GM19467 (cell line): ENCODE measurements around the gene HDAC10.
A peak's percentile ranks its signal among the peaks of the same experiment; 100 is the strongest.

ENCODE experiments used
- ATAC-seq: cut with Tn5 transposase; IDR thresholded peaks from one replicate; pipeline ENCODE4 v1.9.1; 2021; ENCODE audit warnings: mild to moderate bottlenecking, moderate library complexity; ENCODE audit not compliant: unreplicated experiment

The HDAC10 gene

DNA sequence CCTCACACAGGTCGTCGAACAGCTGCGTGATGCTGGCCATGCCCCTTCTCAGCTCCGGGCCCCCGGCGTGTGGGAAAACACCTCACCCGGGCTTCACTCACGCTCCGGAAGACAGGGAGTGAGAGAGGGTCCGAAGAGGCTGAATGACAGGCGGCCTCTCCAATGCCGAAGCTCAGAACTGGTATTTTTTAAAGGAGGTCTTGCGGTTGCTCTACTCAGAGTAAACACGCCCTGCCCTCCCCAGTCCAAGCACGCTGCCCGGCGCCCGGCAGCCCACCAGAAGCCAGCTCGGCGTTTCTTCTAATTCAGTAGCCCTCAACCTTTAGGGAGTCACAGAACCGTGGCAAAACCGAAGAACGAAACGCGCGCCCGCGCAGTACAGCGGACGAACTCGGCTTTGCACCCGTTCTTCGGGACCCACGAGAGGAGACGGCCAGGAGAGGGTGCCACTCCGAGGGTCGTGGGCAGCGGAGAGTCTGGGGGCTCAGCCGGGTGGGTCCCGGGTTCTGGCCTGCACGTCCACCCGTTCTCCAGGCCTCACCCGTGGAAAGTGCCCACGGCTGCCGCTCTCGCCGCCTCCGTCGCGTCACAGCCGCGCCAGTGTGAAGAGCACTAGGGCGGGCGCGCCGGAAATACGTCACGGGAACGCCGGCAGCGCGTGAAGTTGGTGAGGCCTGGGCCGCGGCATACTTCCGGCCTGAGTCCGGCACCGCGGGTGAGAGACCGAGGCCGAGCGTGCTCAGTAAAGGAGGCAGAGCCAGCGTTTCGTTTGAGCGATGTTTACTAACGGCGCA lies 6.4 kb downstream of the HDAC10 start, which contains the start of gene TUBGCP6:
Gene TUBGCP6 (minus strand): TSS at position 604 of the 794 bp plus-strand sequence. CDS start 564 bp downstream, at position 40.
- ATAC-seq = peak; percentile 58

DNA sequence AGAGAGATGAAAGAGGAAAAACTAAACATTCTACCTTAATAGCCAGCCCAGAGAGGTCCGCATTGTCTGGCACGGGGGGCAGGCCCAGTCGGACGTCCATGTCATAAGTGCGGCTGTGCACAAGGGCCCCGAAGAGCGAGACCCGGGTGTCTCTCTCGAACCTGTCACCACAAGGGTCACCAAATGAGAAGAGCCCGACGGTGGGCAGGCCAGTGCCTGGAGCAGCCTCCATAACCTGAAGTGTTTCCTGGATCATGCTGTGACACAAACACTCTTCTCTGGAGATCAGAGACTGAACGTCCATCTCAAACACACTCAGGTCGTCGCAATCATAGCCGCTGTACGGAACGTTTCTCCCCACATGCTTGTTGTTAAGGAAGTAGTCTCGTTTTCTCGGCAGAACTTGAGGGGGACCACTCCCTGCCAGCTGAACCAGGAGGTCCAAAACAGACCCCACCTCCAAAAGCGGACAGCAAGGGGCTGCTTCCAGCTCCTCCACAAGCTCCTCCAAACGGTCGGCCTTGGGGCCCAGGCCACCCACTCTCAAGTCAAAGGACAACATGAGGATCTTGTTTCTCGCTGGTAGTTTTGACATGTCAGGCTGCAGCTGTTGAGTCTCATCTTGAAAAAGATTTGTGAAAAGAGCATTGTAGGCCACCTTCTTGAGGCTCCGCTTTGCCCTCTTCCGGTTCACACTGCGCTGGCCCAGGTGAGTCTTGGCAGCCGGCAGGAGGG lies 7.2 kb downstream of the HDAC10 start:
- no peak for ATAC-seq

- ATAC-seq = no peak
Observed at GRCh38 chr22:50242406-50242949, 8.6 kb downstream of the HDAC10 start.

GRCh38 chr22:50238755-50239154 lies 12.3 kb downstream of the HDAC10 start:
- ATAC-seq = no peak

DNA sequence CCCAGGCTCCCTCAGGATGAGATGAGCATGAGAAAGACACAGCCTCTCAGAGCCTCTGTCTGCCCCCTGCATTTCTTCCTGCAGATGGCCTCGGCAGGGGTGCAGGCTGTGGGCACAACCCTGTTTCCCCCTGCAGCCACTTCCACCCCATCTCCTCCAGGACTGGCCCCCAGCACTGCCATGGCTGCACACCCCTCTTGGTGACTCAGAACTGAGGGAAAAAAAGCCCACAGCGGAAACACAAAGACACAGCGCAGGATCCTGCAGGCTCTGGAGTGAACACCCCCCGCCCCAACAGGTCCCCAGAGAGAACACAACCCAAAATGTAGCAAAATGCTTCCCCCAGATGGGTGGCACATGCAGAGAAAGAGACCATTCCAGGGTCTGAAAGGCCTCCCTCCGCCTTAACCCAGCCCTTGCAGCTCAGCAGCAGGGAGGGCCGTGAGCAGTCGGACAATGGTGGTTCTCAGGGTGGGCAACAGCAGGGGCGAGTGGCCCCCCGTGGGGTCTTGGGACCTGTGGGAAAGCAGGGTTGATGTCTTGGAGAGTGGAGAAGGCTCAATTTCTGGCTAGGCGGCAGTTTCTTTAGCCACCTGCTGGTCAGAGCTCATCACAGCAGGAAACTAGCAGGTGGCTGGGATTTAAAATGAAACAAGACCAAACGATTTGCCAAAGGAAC lies 14.2 kb downstream of the HDAC10 start:
- no peak for ATAC-seq

- ATAC-seq = no peak
Observed at GRCh38 chr22:50233223-50233622, 17.8 kb downstream of the HDAC10 start.

DNA sequence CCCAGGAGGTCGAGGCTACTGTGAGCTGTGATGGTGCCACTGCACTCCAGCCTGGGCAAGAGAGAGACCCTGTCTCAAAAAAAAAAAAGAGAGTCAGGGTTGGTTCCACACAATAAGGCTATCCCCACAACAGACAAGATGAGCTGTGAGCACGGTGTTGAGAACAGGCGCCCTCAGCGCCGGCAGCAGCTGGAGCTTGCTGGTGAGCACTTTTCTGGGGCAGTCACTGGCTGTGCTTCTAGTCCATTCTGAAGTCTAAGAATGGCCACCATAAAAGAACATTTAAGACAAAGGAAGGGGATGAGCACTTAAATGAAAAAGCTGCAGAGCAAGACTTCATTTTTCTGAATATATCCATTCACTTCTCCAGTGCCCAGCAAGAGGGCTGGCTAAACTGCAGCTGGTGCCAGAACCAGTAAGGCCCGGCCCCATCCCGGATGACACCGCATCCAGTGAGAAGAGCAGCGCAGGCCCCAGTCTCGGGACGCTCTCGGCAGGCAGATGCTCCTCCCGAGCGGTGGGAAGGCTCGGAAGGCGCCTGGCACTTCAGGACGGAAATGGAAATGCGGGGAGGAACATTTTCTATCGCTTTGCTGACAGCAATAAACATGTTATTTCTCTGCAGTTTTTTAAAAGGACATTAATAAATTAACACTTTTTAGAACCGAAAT lies 18.4 kb downstream of the HDAC10 start:
- no peak for ATAC-seq

DNA sequence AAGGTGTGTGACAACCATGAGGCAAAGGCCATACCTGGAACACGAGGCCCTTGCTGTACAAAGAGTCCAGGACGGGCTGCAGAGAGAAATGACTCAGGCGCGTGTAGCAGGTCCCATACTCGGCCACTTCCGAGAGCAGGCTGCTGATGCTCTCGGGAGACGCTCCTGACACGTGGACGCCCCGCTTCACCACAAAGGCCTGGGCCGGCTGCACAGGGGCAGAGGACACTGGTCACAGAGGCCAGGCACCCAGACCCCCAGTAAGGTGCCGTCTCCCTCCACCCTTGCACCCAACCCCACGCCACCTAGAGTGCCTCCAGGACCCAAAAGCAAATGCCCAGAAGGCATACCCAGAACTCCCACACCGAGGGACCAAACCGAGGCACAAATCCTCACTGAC lies 21.7 kb downstream of the HDAC10 start:
- no peak for ATAC-seq

- no peak for ATAC-seq
Observed at GRCh38 chr22:50228366-50228765, 22.7 kb downstream of the HDAC10 start.

- ATAC-seq = no peak
Observed at GRCh38 chr22:50227579-50228215, 23.4 kb downstream of the HDAC10 start.

GRCh38 chr22:50226875-50227165 lies 24.2 kb downstream of the HDAC10 start:
- no peak for ATAC-seq

- ATAC-seq = no peak
Observed at GRCh38 chr22:50226063-50226874, 24.8 kb downstream of the HDAC10 start.

DNA sequence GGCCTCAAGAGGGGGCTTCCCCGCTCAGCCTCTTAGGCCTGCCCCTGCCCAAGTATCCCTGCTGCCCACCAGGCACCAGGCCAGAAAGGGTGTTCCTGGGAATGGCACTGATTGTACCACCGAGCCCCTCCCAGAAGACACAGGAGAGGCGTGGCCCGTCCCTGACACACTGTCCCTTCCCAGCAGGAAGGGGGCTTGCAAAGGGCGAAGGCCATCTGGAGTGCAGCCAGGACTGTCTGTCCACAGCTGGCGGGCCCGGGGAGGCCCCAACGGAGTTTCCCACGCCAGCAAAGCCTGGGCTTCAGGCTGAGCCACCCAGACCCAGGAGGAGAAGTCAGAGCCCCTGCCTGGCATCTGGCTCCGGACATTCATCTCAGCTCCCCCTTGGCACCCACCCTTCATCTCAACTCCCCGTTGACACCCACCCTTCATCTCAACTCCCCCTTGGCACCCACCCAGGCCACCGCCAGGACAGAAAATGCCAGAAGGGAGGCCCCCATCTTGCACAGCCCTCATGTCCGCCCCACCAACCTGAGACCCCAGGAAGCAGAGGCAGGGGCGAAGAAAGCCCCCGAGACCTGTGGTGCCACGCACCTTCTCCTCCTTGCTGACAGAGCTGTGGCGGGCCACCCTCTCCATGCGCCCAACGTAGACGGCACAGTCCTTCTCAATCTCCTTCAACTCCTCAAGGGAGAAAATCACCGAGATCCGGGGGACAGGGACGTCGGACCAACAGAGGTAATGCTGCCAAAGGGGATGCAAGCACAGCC lies 25.7 kb downstream of the HDAC10 start:
- ATAC-seq = no peak

GRCh38 chr22:50224071-50224470 lies 27.0 kb downstream of the HDAC10 start:
- no peak for ATAC-seq

GRCh38 chr22:50222508-50222907 lies 28.6 kb downstream of the HDAC10 start:
- ATAC-seq = no peak

GRCh38 chr22:50221410-50222300 lies 29.4 kb downstream of the HDAC10 start:
- no peak for ATAC-seq

DNA sequence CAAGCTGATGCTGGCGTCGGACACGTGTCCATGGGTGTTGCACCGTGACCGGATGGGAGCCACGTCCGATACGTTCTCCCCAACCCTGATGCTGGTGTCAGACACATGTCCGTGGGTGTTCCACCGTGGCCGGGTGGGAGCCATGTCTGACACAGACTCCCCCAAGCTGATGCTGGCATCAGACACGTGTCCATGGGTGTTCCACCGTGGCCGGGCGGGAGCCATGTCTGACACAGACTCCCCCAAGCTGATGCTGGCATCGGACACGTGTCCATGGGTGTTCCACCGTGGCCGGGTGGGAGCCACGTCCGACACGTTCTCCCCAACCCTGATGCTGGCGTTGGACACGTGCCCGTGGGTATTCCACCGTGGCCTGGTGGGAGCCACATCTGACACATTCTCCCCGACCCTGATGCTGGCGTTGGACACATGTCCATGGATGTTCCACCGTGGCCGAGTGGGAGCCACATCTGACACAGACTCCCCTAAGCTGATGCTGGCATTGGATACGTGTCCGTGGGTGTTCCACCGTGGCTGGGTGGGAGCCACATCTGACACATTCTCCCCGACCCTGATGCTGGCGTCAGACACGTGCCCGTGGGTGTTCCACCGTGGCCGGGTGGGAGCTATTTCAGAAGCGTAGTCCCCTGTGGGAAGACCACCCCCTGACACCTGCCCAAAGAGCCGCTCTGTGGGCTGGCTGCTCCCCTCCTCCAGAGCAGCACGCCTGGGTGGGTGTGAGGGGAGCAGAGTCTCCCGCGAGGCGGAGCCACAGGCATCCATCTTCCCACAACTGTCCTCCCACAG lies 30.3 kb downstream of the HDAC10 start:
- ATAC-seq = no peak
